Duodenal mucosa (tissue), 2 donors: ENCODE measurements around the gene LHFPL6.

Experiments
- H3K27ac ChIP-seq: one replicate; pipeline ENCODE4 v1.7.0; 2013; ENCODE audit warnings: low read depth, low read length
- H3K27me3 ChIP-seq, 2 donors: one replicate each; pipeline ENCODE4 v1.7.0; 2013; ENCODE audit warnings: low read length in 2 of 2, control low read depth in 1 of 2; ENCODE audit not compliant: insufficient read depth in 2 of 2, control insufficient read depth in 1 of 2
- H3K36me3 ChIP-seq, 2 donors: one replicate each; pipeline ENCODE4 v1.7.0; 2013; ENCODE audit warnings: low read length in 2 of 2, control low read depth in 1 of 2; ENCODE audit not compliant: insufficient read depth in 2 of 2, control insufficient read depth in 1 of 2
- H3K4me1 ChIP-seq, 2 donors: one replicate each; pipeline ENCODE4 v1.7.0; 2013; ENCODE audit warnings: low read length in 2 of 2, control low read depth in 1 of 2; ENCODE audit not compliant: insufficient read depth in 2 of 2, control insufficient read depth in 1 of 2
- H3K4me3 ChIP-seq, 2 donors: one replicate each; pipeline ENCODE4 v1.7.0; 2013; ENCODE audit warnings: low read length in 2 of 2, low read depth in 1 of 2
- H3K9ac ChIP-seq, 2 donors: one replicate each; pipeline ENCODE4 v1.7.0; 2013; ENCODE audit warnings: low read length in 2 of 2, low read depth in 1 of 2
- H3K9me3 ChIP-seq, 2 donors: one replicate each; pipeline ENCODE4 v1.7.0; 2013; ENCODE audit warnings: low read length in 2 of 2, control low read depth in 1 of 2; ENCODE audit not compliant: control insufficient read depth in 1 of 2

Gene LHFPL6

DNA sequence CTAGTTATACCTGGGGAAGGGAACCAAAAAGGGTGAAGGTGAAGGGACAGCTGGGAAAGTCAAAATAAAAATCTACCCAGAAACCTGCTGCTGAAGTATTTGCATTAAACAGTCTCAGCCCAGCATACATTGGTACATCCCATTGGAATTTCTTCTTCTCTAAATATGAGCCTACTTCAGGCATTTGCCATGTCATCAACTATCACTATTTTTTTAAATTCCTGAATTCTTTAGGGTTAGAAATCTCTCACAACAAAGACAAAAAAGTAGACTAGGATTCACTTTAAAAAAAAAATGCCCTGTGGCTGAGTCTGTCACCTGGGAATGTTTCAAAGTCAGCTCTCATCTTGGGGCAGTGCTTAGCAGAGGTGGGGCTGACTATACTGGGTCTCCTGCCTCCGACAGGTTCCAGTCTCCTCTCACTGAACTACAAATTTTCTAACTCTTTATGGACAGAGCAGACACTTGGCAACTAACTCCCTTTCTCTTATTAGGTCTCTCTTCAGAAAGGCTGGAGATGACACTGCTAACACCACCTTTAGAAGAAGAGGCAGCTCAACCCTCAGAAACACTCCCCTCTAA is 141.2 kb downstream of the LHFPL6 start:
- H3K9me3 ChIP-seq: peaks cover 0 to 3% of the 10 kb centered on the region in 2 donors
- no peaks in the 10 kb centered on the region for H3K4me1 ChIP-seq
- no peak overlapping the region for H3K4me3 ChIP-seq
- no peaks in the 10 kb centered on the region for H3K27me3 ChIP-seq
- no peak overlapping the region for H3K9ac ChIP-seq
- no peak overlapping the region for H3K27ac ChIP-seq
- no peaks in the 10 kb centered on the region for H3K36me3 ChIP-seq

DNA sequence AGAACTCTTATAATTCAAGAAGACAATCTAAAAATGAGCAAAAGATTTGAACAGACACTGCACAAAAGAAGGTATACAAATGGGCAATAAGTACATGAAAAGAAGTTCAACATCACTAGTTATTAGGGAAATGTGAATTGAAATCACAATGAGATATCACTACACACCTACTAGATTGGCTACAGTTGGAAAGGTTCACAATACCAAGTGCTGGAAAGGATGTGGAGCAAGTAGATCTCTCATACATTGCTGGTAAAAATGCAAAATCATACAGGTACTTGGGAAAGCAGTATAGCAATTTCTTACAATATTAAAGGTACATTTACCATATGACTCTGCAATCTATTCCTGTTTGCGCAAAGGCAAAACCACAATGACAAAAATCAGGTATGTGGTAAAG is 145.7 kb downstream of the LHFPL6 start:
- Histone ChIP-seq H3K4me3 (no peak overlapping the region), H3K27me3 (no peaks in the 10 kb centered on the region), H3K9me3 (peaks cover 0 to 3% of the 10 kb centered on the region in 2 donors), H3K27ac (no peak overlapping the region), H3K9ac (no peak overlapping the region), H3K36me3 (no peaks in the 10 kb centered on the region), H3K4me1 (no peaks in the 10 kb centered on the region)

- Histone ChIP-seq H3K9me3 (peaks cover 0 to 3% of the 10 kb centered on the region in 2 donors), H3K9ac (no peak overlapping the region), H3K27ac (no peak overlapping the region), H3K27me3 (no peaks in the 10 kb centered on the region), H3K36me3 (no peaks in the 10 kb centered on the region), H3K4me1 (no peaks in the 10 kb centered on the region), H3K4me3 (no peak overlapping the region)
Observed at GRCh38 chr13:39455521-39456175, 147.3 kb downstream of the LHFPL6 start.

GRCh38 chr13:39452834-39453233 is 150.2 kb downstream of the LHFPL6 start:
- Histone ChIP-seq H3K36me3 (no peaks in the 10 kb centered on the region), H3K4me1 (no peaks in the 10 kb centered on the region), H3K9me3 (peaks cover 0 to 3% of the 10 kb centered on the region in 2 donors), H3K27me3 (no peaks in the 10 kb centered on the region), H3K9ac (no peak overlapping the region), H3K4me3 (no peak overlapping the region), H3K27ac (no peak overlapping the region)

DNA sequence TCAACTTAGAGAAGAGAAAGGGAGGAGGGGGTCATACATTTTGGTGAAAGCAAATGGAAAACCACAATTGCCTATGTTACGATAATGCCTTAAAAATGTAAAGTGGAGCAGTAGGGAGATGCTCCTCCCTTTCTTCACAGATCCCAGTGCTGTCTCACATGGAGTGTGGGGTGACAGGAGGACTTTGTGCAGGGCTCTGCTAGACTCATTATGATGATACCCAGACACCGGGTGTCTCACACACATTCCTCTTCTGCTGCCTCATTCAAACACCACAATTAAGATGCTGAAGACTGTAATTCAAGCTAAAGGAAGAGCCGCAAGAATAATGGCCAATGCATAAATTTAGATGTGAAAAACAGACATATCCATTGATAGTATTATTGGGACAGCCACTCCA is 150.6 kb downstream of the LHFPL6 start:
- Histone ChIP-seq H3K9me3 (peaks cover 0 to 3% of the 10 kb centered on the region in 2 donors), H3K27ac (no peak overlapping the region), H3K36me3 (no peaks in the 10 kb centered on the region), H3K9ac (no peak overlapping the region), H3K27me3 (no peaks in the 10 kb centered on the region), H3K4me3 (no peak overlapping the region), H3K4me1 (no peaks in the 10 kb centered on the region)

DNA sequence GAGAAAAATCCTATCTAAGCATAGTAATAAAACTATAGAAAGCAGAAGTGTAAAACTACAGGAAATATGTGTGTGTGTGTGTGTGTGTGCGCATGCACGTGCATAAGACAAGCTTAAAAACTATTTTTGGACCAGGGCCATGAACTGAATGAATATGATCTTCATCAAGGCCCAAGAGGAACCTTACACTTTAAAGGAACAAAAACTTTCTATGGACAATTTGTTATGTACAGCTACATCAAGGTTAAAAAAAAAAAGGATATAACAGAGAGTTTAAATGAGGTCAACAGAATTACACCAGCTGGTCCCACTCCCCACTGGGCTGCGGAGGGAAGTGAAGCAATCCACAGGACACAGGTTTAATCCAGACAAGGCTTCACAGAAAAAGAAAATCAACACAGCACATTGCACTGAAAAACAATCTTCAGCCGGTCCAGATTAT is 151.1 kb downstream of the LHFPL6 start:
- no peak overlapping the region for H3K9ac ChIP-seq
- H3K27ac ChIP-seq: no peak overlapping the region
- no peaks in the 10 kb centered on the region for H3K36me3 ChIP-seq
- H3K9me3 ChIP-seq: no peaks in the 10 kb centered on the region
- H3K4me3 ChIP-seq: no peak overlapping the region
- H3K4me1 ChIP-seq: no peaks in the 10 kb centered on the region
- H3K27me3 ChIP-seq: no peaks in the 10 kb centered on the region

DNA sequence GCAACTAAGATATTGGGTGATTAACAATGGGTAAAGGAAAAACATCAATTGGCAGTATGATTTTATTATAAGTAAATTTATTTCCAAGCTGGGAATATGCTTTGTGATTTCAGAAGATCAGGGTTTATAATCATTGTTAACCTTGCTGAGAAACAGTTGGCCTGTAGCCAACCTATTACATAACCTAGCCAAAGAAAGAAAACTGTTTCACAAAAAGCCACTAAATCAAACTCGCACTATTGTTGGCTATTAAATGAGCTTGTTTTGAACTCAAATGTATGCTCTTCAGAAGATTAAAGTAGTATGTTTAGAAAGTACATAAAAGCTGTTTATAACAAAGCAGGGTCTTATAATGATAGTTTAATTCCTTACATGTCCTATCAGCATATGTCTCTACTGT is 151.7 kb downstream of the LHFPL6 start:
- H3K4me3 ChIP-seq: no peak overlapping the region
- H3K27me3 ChIP-seq: no peaks in the 10 kb centered on the region
- no peaks in the 10 kb centered on the region for H3K9me3 ChIP-seq
- no peaks in the 10 kb centered on the region for H3K36me3 ChIP-seq
- H3K9ac ChIP-seq: no peak overlapping the region
- H3K4me1 ChIP-seq: no peaks in the 10 kb centered on the region
- H3K27ac ChIP-seq: no peak overlapping the region

- Histone ChIP-seq H3K4me1 (no peaks in the 10 kb centered on the region), H3K4me3 (no peak overlapping the region), H3K36me3 (no peaks in the 10 kb centered on the region), H3K27ac (no peak overlapping the region), H3K9me3 (no peaks in the 10 kb centered on the region), H3K27me3 (no peaks in the 10 kb centered on the region), H3K9ac (no peak overlapping the region)
Observed at GRCh38 chr13:39450176-39450575, 152.8 kb downstream of the LHFPL6 start.

GRCh38 chr13:39448834-39449233 is 154.2 kb downstream of the LHFPL6 start:
- Histone ChIP-seq H3K27ac (no peak overlapping the region), H3K27me3 (no peaks in the 10 kb centered on the region), H3K36me3 (no peaks in the 10 kb centered on the region), H3K9me3 (no peaks in the 10 kb centered on the region), H3K4me3 (no peak overlapping the region), H3K9ac (no peak overlapping the region), H3K4me1 (no peaks in the 10 kb centered on the region)

GRCh38 chr13:39446865-39447264 is 156.1 kb downstream of the LHFPL6 start:
- Histone ChIP-seq H3K4me3 (no peak overlapping the region), H3K9ac (no peak overlapping the region), H3K27ac (no peak overlapping the region), H3K36me3 (no peaks in the 10 kb centered on the region), H3K4me1 (no peaks in the 10 kb centered on the region), H3K9me3 (no peaks in the 10 kb centered on the region), H3K27me3 (no peaks in the 10 kb centered on the region)
